B cell (primary cell): ENCODE measurements around the gene TIMM17A. TPM values are rescaled to one million over a fixed set of nuclear protein-coding genes. Genes with fewer than 3 reads are reported as not detected.

Experiments used
- ATAC-seq: fragments of 200-7000 bp; cut with Tn5 transposase; one replicate; pipeline ENCODE4 v1.10.0; 2021; ENCODE audit warnings: low read depth, mild to moderate bottlenecking, moderate number of reproducible peaks, moderate library complexity
- CTCF ChIA-PET: fragments of 350-600 bp; sonication (Branson Sonifier 250); formaldehyde crosslinking; loops from one replicate; lab custom pipeline; 2021; ENCODE audit warnings: antibody characterized with exemption, inconsistent platforms; lab: Charles Lee
- POLR2A ChIA-PET: fragments of 350-600 bp; sonication (Branson Sonifier 250); formaldehyde crosslinking; loops from one replicate; lab custom pipeline; 2021; ENCODE audit warnings: antibody characterized with exemption; lab: Charles Lee
- DNase-seq: peaks from one replicate; pipeline ENCODE4 v3.0.0; 2013
- H2AFZ ChIP-seq: 2 replicates; pipeline ENCODE4 v1.6.1; 2012; ENCODE audit warnings: mild to moderate bottlenecking, low read depth, low read length; ENCODE audit not compliant: insufficient read depth, poor library complexity, severe bottlenecking
- H3K27ac ChIP-seq, 2 donors: 1 replicate in 1 of 2; 2 replicates in 1 of 2; pipeline ENCODE4 v1.5.1; 2012 to 2013; ENCODE audit warnings: low read length in 2 of 2, mild to moderate bottlenecking in 2 of 2, moderate library complexity in 1 of 2
- H3K27me3 ChIP-seq, 4 experiments: fragments of 200-600 bp in 1 of 4; sonication (generic) in 1 of 4; replicated peaks in 1 of 4; 1 replicate in 2 of 4; 2 replicates in 2 of 4; pipeline versions ENCODE4 v1.6.1 to v1.7.0; 2013 to 2016; ENCODE audit warnings: low read length in 3 of 4, mild to moderate bottlenecking in 2 of 4, mixed read lengths in 1 of 4, moderate library complexity in 1 of 4; ENCODE audit not compliant: insufficient read depth in 4 of 4, control insufficient read depth in 3 of 4; ENCODE audit errors: control extremely low read depth in 1 of 4
- H3K36me3 ChIP-seq, 2 experiments: replicated peaks in 1 of 2; 1 replicate in 1 of 2; 2 replicates in 1 of 2; pipeline versions ENCODE4 v1.6.1 to v1.7.1; 2013; ENCODE audit warnings: low read length in 1 of 2; ENCODE audit not compliant: insufficient read depth in 2 of 2, control insufficient read depth in 1 of 2; ENCODE audit errors: control extremely low read depth in 1 of 2, extremely low read depth in 1 of 2
- H3K4me1 ChIP-seq, 2 donors: fragments of 200-600 bp in 1 of 2; sonication (generic) in 1 of 2; 1 replicate in 1 of 2; 2 replicates in 1 of 2; pipeline versions ENCODE4 v1.5.1 to v1.6.1; 2013 to 2017; ENCODE audit warnings: low read length in 2 of 2; ENCODE audit not compliant: control insufficient read depth in 2 of 2, insufficient read depth in 2 of 2
- H3K4me2 ChIP-seq: replicated peaks from 2 replicates; pipeline ENCODE3; 2012; ENCODE audit warnings: mild to moderate bottlenecking, low read depth, low read length; ENCODE audit not compliant: poor library complexity, severe bottlenecking
- H3K4me3 ChIP-seq, 5 experiments: fragments of 200-600 bp in 1 of 5; sonication (generic) in 1 of 5; 1 replicate in 3 of 5; 2 replicates in 2 of 5; pipeline versions ENCODE4 v1.5.1 to v1.7.0; 2011 to 2016; ENCODE audit warnings: low read length in 4 of 5, mild to moderate bottlenecking in 4 of 5, low read depth in 2 of 5, control low read depth in 1 of 5, moderate library complexity in 1 of 5; ENCODE audit not compliant: insufficient read depth in 1 of 5; ENCODE audit errors: control extremely low read depth in 1 of 5, extremely low read depth in 1 of 5
- H3K79me2 ChIP-seq: fragments of 200-600 bp; sonication (generic); one replicate; pipeline ENCODE4 v1.6.0; 2016; ENCODE audit warnings: low read length; ENCODE audit not compliant: control insufficient read depth, insufficient read depth
- H3K9ac ChIP-seq: fragments of 200-600 bp; sonication (generic); 2 replicates; pipeline ENCODE4 v1.6.1; 2017; ENCODE audit warnings: mild to moderate bottlenecking, low read length, moderate library complexity
- H3K9me3 ChIP-seq, 3 donors: one replicate each; pipeline versions ENCODE4 v1.6.1 to v1.7.1; 2013; ENCODE audit warnings: low read length in 2 of 3; ENCODE audit not compliant: control insufficient read depth in 2 of 3, insufficient read depth in 1 of 3; ENCODE audit errors: control extremely low read depth in 1 of 3
- H4K20me1 ChIP-seq: 2 replicates; pipeline ENCODE4 v1.6.0; 2012; ENCODE audit warnings: mild to moderate bottlenecking, low read length; ENCODE audit not compliant: insufficient read depth, control insufficient read depth, poor library complexity, severe bottlenecking
- H3K27ac Mint-ChIP-seq: one replicate; pipeline ENCODE4 v1.8.0; 2021; ENCODE audit warnings: mixed read lengths
- H3K27me3 Mint-ChIP-seq: one replicate; pipeline ENCODE4 v1.8.0; 2021; ENCODE audit warnings: mixed read lengths
- H3K4me1 Mint-ChIP-seq: one replicate; pipeline ENCODE4 v1.8.0; 2021; ENCODE audit warnings: mixed read lengths
- H3K4me3 Mint-ChIP-seq: one replicate; pipeline ENCODE4 v1.8.0; 2021; ENCODE audit warnings: mixed read lengths
- H3K9me3 Mint-ChIP-seq: one replicate; pipeline ENCODE4 v1.8.0; 2022; ENCODE audit warnings: mixed read lengths; ENCODE audit not compliant: insufficient read depth
- EZH2 ChIP-seq: IDR thresholded peaks from 2 replicates; pipeline ENCODE4 v1.6.1; 2012; ENCODE audit warnings: borderline replicate concordance, low read depth, mild to moderate bottlenecking, moderate library complexity, low read length; ENCODE audit not compliant: insufficient read depth, poor library complexity, severe bottlenecking
- WGBS: methylation state at CpG from one replicate; pipeline ENCODE4 v1.1.5; 2013; ENCODE audit warnings: missing lambda C conversion rate; ENCODE audit not compliant: insufficient coverage; 5-methylcytosine and 5-hydroxymethylcytosine counted together
- intact Hi-C: fragments of 100-400 bp; cut with micrococcal nuclease; formaldehyde crosslinking; loops from one replicate; pipeline ENCODE4 v1.10.0; 2022
- polyA plus RNA-seq: library from polyadenylated mRNA; depleted of rRNA; stranded (reverse); fragments of >200 nt; gene quantifications from 2 replicates; pipeline ENCODE4 v1.2.3, GENCODE V29; 2012
- total RNA-seq, 2 donors: library from RNA; stranded (reverse); fragments of 120-200 nt in 1 of 2; gene quantifications; 1 replicate in 1 of 2; 2 replicates in 1 of 2; pipeline versions ENCODE4 v1.2.3 to v1.2.4, GENCODE V29; 2013 to 2022
- TF ChIP-seq, protein P1 (sequence below): fragments of 200-600 bp; IDR thresholded peaks from one replicate; pipeline ENCODE4 v1.8.0; 2022; ENCODE audit warnings: antibody characterized with exemption, mild to moderate bottlenecking

TIMM17A gene
- total and polyA plus RNA-seq, 2 donors (not counting 1 experiment from before 2014, with no cell fraction given) = 13.7 to 31.5 TPM

DNA sequence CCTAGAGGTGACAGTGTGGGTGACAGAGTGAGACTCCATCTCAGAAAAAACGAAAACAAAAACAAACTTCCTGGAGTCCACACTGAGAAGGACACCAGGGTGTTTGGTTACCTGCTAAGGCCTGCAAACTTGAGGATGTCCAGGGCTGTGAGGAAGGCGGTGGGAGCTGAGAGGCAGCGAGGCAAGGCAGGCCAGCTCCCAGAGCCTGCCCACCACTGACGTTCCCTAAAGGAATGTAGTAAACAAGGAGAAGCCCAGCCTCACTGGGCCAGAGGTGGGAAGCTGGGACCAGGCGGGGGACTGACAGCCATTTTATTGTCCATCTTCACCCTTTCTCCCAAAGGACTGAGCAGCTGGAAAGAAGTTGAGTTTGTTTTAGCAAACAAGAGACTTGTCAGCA, 42.5 kb upstream of the TIMM17A start:
- Mint-ChIP-seq H3K4me3 (no peak overlapping the region), H3K4me1 (no peaks in the 10 kb centered on the region), H3K27me3 (peaks cover 25% of the 10 kb centered on the region), H3K27ac (no peak overlapping the region), H3K9me3 (no peaks in the 10 kb centered on the region)
- intact Hi-C loops = no loop called here
- WGBS = 92% methylated on average over 5 of the region's 5 CpGs
- Histone ChIP-seq H4K20me1 (no peaks in the 10 kb centered on the region), H3K36me3 (no peaks in the 10 kb centered on the region), H3K4me2 (no peak overlapping the region), H3K9me3 (no peaks in the 10 kb centered on the region), H3K79me2 (no peaks in the 10 kb centered on the region), H3K9ac (no peak overlapping the region), H2AFZ (no peak overlapping the region), H3K4me1 (no peaks in the 10 kb centered on the region), H3K27me3 (no peaks in the 10 kb centered on the region), H3K4me3 (no peak overlapping the region), H3K27ac (no peak overlapping the region)
- DNase-seq (no peak), ATAC-seq (no peak)
- CTCF ChIA-PET = no interaction called here
- TF ChIP-seq, protein P1, sequence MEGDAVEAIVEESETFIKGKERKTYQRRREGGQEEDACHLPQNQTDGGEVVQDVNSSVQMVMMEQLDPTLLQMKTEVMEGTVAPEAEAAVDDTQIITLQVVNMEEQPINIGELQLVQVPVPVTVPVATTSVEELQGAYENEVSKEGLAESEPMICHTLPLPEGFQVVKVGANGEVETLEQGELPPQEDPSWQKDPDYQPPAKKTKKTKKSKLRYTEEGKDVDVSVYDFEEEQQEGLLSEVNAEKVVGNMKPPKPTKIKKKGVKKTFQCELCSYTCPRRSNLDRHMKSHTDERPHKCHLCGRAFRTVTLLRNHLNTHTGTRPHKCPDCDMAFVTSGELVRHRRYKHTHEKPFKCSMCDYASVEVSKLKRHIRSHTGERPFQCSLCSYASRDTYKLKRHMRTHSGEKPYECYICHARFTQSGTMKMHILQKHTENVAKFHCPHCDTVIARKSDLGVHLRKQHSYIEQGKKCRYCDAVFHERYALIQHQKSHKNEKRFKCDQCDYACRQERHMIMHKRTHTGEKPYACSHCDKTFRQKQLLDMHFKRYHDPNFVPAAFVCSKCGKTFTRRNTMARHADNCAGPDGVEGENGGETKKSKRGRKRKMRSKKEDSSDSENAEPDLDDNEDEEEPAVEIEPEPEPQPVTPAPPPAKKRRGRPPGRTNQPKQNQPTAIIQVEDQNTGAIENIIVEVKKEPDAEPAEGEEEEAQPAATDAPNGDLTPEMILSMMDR = no peak
- no peak for TF ChIP-seq EZH2
- POLR2A ChIA-PET = no interaction called here

DNA sequence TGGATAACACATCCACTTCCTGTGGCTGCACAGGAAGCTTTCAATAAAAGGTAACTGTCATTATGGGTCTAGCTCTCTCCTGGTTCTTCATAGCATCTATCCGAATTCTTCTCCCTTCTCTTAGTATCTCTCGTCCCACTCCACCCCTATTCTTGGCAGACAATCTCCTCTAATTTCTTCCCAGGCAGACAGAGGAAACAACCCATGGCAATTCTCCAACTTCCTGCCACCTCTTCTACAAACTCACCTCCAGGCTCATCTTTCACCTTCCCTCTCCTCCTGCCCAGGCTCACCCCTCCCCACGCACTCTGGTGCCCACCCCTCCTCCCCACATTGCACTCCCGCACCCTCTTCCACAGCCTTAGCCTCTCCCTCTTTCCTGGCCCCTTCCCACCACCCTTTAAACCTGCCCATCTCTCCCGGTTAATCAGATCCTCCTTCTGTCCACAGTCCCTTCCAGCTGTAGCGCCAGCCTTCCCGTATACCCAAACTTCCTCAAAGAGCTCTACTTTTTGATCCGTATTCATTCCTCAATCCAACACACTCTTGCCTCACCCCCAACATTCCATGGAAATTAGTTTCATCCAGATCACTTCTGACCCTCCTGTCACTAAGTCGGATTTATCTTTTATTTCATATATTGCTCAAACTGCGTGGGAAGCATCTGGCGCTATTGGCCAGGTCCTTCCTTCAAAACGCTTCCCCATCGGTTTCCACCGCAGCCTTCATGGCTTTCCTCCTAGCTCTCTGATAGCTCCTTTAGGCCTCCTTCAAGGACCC, 40.7 kb upstream of the TIMM17A start:
- Histone ChIP-seq H3K9me3 (no peaks in the 10 kb centered on the region), H3K9ac (no peak overlapping the region), H3K79me2 (no peaks in the 10 kb centered on the region), H3K4me1 (no peaks in the 10 kb centered on the region), H3K27ac (no peak overlapping the region), H3K36me3 (no peaks in the 10 kb centered on the region), H3K4me3 (no peak overlapping the region), H3K27me3 (peaks cover 0 to 6% (median 0%) of the 10 kb centered on the region in 4 experiments), H4K20me1 (no peaks in the 10 kb centered on the region), H3K4me2 (no peak overlapping the region), H2AFZ (no peak overlapping the region)
- 94% methylated on average over 14 of the region's 14 CpGs for whole genome bisulfite sequencing
- H3K9me3 Mint-ChIP-seq = no peaks in the 10 kb centered on the region
- intact Hi-C loops = no loop called here
- TF ChIP-seq, protein P1 = no peak
- TF ChIP-seq EZH2 = no peak
- H3K4me1 Mint-ChIP-seq = no peaks in the 10 kb centered on the region
- ATAC-seq (no peak), DNase-seq (no peak)
- ChIA-PET POLR2A (no interaction called here), CTCF (interaction anchor here (1.2 kb wide), 1 partner anchor 19 kb away, joined by 4 read pairs; no protein-coding TSS in a partner anchor)
- H3K27me3 Mint-ChIP-seq = peaks cover 33% of the 10 kb centered on the region
- H3K27ac Mint-ChIP-seq = no peak overlapping the region
- no peak overlapping the region for H3K4me3 Mint-ChIP-seq
